B cell (primary cell): ENCODE measurements around the gene DMXL1. TPM values are rescaled to one million over a fixed set of nuclear protein-coding genes. Genes with fewer than 3 reads are reported as not detected.

Source experiments
- ATAC-seq: fragments of 200-7000 bp; cut with Tn5 transposase; one replicate; pipeline ENCODE4 v1.10.0; 2021; ENCODE audit warnings: low read depth, mild to moderate bottlenecking, moderate number of reproducible peaks, moderate library complexity
- CTCF ChIA-PET: fragments of 350-600 bp; sonication (Branson Sonifier 250); formaldehyde crosslinking; loops from one replicate; lab custom pipeline; 2021; ENCODE audit warnings: antibody characterized with exemption, inconsistent platforms; lab: Charles Lee
- POLR2A ChIA-PET: fragments of 350-600 bp; sonication (Branson Sonifier 250); formaldehyde crosslinking; loops from one replicate; lab custom pipeline; 2021; ENCODE audit warnings: antibody characterized with exemption; lab: Charles Lee
- DNase-seq: peaks from one replicate; pipeline ENCODE4 v3.0.0; 2013
- H2AFZ ChIP-seq: 2 replicates; pipeline ENCODE4 v1.6.1; 2012; ENCODE audit warnings: mild to moderate bottlenecking, low read depth, low read length; ENCODE audit not compliant: insufficient read depth, poor library complexity, severe bottlenecking
- H3K27ac ChIP-seq, 2 donors: 1 replicate in 1 of 2; 2 replicates in 1 of 2; pipeline ENCODE4 v1.5.1; 2012 to 2013; ENCODE audit warnings: low read length in 2 of 2, mild to moderate bottlenecking in 2 of 2, moderate library complexity in 1 of 2
- H3K27me3 ChIP-seq, 4 experiments: fragments of 200-600 bp in 1 of 4; sonication (generic) in 1 of 4; replicated peaks in 1 of 4; 1 replicate in 2 of 4; 2 replicates in 2 of 4; pipeline versions ENCODE4 v1.6.1 to v1.7.0; 2013 to 2016; ENCODE audit warnings: low read length in 3 of 4, mild to moderate bottlenecking in 2 of 4, mixed read lengths in 1 of 4, moderate library complexity in 1 of 4; ENCODE audit not compliant: insufficient read depth in 4 of 4, control insufficient read depth in 3 of 4; ENCODE audit errors: control extremely low read depth in 1 of 4
- H3K36me3 ChIP-seq, 2 experiments: replicated peaks in 1 of 2; 1 replicate in 1 of 2; 2 replicates in 1 of 2; pipeline versions ENCODE4 v1.6.1 to v1.7.1; 2013; ENCODE audit warnings: low read length in 1 of 2; ENCODE audit not compliant: insufficient read depth in 2 of 2, control insufficient read depth in 1 of 2; ENCODE audit errors: control extremely low read depth in 1 of 2, extremely low read depth in 1 of 2
- H3K4me1 ChIP-seq, 2 donors: fragments of 200-600 bp in 1 of 2; sonication (generic) in 1 of 2; 1 replicate in 1 of 2; 2 replicates in 1 of 2; pipeline versions ENCODE4 v1.5.1 to v1.6.1; 2013 to 2017; ENCODE audit warnings: low read length in 2 of 2; ENCODE audit not compliant: control insufficient read depth in 2 of 2, insufficient read depth in 2 of 2
- H3K4me2 ChIP-seq: replicated peaks from 2 replicates; pipeline ENCODE3; 2012; ENCODE audit warnings: mild to moderate bottlenecking, low read depth, low read length; ENCODE audit not compliant: poor library complexity, severe bottlenecking
- H3K4me3 ChIP-seq, 5 experiments: fragments of 200-600 bp in 1 of 5; sonication (generic) in 1 of 5; 1 replicate in 3 of 5; 2 replicates in 2 of 5; pipeline versions ENCODE4 v1.5.1 to v1.7.0; 2011 to 2016; ENCODE audit warnings: low read length in 4 of 5, mild to moderate bottlenecking in 4 of 5, low read depth in 2 of 5, control low read depth in 1 of 5, moderate library complexity in 1 of 5; ENCODE audit not compliant: insufficient read depth in 1 of 5; ENCODE audit errors: control extremely low read depth in 1 of 5, extremely low read depth in 1 of 5
- H3K79me2 ChIP-seq: fragments of 200-600 bp; sonication (generic); one replicate; pipeline ENCODE4 v1.6.0; 2016; ENCODE audit warnings: low read length; ENCODE audit not compliant: control insufficient read depth, insufficient read depth
- H3K9ac ChIP-seq: fragments of 200-600 bp; sonication (generic); 2 replicates; pipeline ENCODE4 v1.6.1; 2017; ENCODE audit warnings: mild to moderate bottlenecking, low read length, moderate library complexity
- H3K9me3 ChIP-seq, 3 donors: one replicate each; pipeline versions ENCODE4 v1.6.1 to v1.7.1; 2013; ENCODE audit warnings: low read length in 2 of 3; ENCODE audit not compliant: control insufficient read depth in 2 of 3, insufficient read depth in 1 of 3; ENCODE audit errors: control extremely low read depth in 1 of 3
- H4K20me1 ChIP-seq: 2 replicates; pipeline ENCODE4 v1.6.0; 2012; ENCODE audit warnings: mild to moderate bottlenecking, low read length; ENCODE audit not compliant: insufficient read depth, control insufficient read depth, poor library complexity, severe bottlenecking
- H3K27ac Mint-ChIP-seq: one replicate; pipeline ENCODE4 v1.8.0; 2021; ENCODE audit warnings: mixed read lengths
- H3K27me3 Mint-ChIP-seq: one replicate; pipeline ENCODE4 v1.8.0; 2021; ENCODE audit warnings: mixed read lengths
- H3K4me1 Mint-ChIP-seq: one replicate; pipeline ENCODE4 v1.8.0; 2021; ENCODE audit warnings: mixed read lengths
- H3K4me3 Mint-ChIP-seq: one replicate; pipeline ENCODE4 v1.8.0; 2021; ENCODE audit warnings: mixed read lengths
- H3K9me3 Mint-ChIP-seq: one replicate; pipeline ENCODE4 v1.8.0; 2022; ENCODE audit warnings: mixed read lengths; ENCODE audit not compliant: insufficient read depth
- CTCF ChIP-seq: fragments of 200-600 bp; IDR thresholded peaks from one replicate; pipeline ENCODE4 v1.8.0; 2022; ENCODE audit warnings: antibody characterized with exemption, mild to moderate bottlenecking
- EZH2 ChIP-seq: IDR thresholded peaks from 2 replicates; pipeline ENCODE4 v1.6.1; 2012; ENCODE audit warnings: borderline replicate concordance, low read depth, mild to moderate bottlenecking, moderate library complexity, low read length; ENCODE audit not compliant: insufficient read depth, poor library complexity, severe bottlenecking
- WGBS: methylation state at CpG from one replicate; pipeline ENCODE4 v1.1.5; 2013; ENCODE audit warnings: missing lambda C conversion rate; ENCODE audit not compliant: insufficient coverage; 5-methylcytosine and 5-hydroxymethylcytosine counted together
- intact Hi-C: fragments of 100-400 bp; cut with micrococcal nuclease; formaldehyde crosslinking; loops from one replicate; pipeline ENCODE4 v1.10.0; 2022
- polyA plus RNA-seq: library from polyadenylated mRNA; depleted of rRNA; stranded (reverse); fragments of >200 nt; gene quantifications from 2 replicates; pipeline ENCODE4 v1.2.3, GENCODE V29; 2012
- total RNA-seq, 2 donors: library from RNA; stranded (reverse); fragments of 120-200 nt in 1 of 2; gene quantifications; 1 replicate in 1 of 2; 2 replicates in 1 of 2; pipeline versions ENCODE4 v1.2.3 to v1.2.4, GENCODE V29; 2013 to 2022

The DMXL1 gene
- total and polyA plus RNA-seq, 2 donors (not counting 1 experiment from before 2014, with no cell fraction given): 37.9 to 129 TPM

GRCh38 chr5:119212676-119213075, 141.8 kb downstream of the DMXL1 start:
- Histone ChIP-seq H3K79me2 (no peaks in the 10 kb centered on the region), H3K27me3 (no peaks in the 10 kb centered on the region), H3K4me2 (no peak overlapping the region), H3K4me1 (no peaks in the 10 kb centered on the region), H3K9ac (no peak overlapping the region), H3K4me3 (no peak overlapping the region), H3K36me3 (peaks cover 4 to 20% of the 10 kb centered on the region in 2 experiments), H3K9me3 (no peaks in the 10 kb centered on the region), H2AFZ (no peak overlapping the region), H4K20me1 (no peaks in the 10 kb centered on the region), H3K27ac (no peak overlapping the region)
- no peak overlapping the region for H3K27ac Mint-ChIP-seq
- TF ChIP-seq EZH2: no peak
- TF ChIP-seq CTCF: no peak
- H3K4me1 Mint-ChIP-seq: no peaks in the 10 kb centered on the region
- no peak overlapping the region for H3K4me3 Mint-ChIP-seq
- CTCF ChIA-PET: interaction anchor here (1.4 kb wide), 1 partner anchor 9 kb away, joined by 4 read pairs; no protein-coding TSS in a partner anchor
- DNase-seq: no peak
- no peak for ATAC-seq
- POLR2A ChIA-PET: no interaction called here
- H3K9me3 Mint-ChIP-seq: no peaks in the 10 kb centered on the region
- intact Hi-C loops: no loop called here
- no peaks in the 10 kb centered on the region for H3K27me3 Mint-ChIP-seq

- Mint-ChIP-seq H3K27ac (no peak overlapping the region), H3K27me3 (no peaks in the 10 kb centered on the region), H3K4me3 (no peak overlapping the region), H3K4me1 (peaks cover 17% of the 10 kb centered on the region), H3K9me3 (no peaks in the 10 kb centered on the region)
- ChIA-PET POLR2A (no interaction called here), CTCF (no interaction called here)
- Histone ChIP-seq H3K27ac (no peak overlapping the region), H3K27me3 (no peaks in the 10 kb centered on the region), H3K79me2 (no peaks in the 10 kb centered on the region), H3K36me3 (peaks cover 11 to 26% of the 10 kb centered on the region in 2 experiments), H3K9ac (no peak overlapping the region), H3K9me3 (no peaks in the 10 kb centered on the region), H3K4me2 (no peak overlapping the region), H4K20me1 (no peaks in the 10 kb centered on the region), H3K4me1 (peaks cover 15 to 17% of the 10 kb centered on the region in 2 donors), H3K4me3 (no peak overlapping the region), H2AFZ (no peak overlapping the region)
- intact Hi-C loops: no loop called here
- TF ChIP-seq CTCF: no peak
- no peak for TF ChIP-seq EZH2
- no CpG with 5 or more reads among the region's 3 CpGs for WGBS
- DNase-seq (no peak), ATAC-seq (no peak)
Observed at GRCh38 chr5:119217183-119217582, 146.3 kb downstream of the DMXL1 start.
